Tibial artery (tissue), 4 donors: ENCODE results near the gene ANKS4B.

Source experiments
- DNase-seq, 2 donors: peaks; one replicate each; pipeline ENCODE4 v3.0.0-alpha.2; 2019
- H3K27ac ChIP-seq, 2 donors: fragments of 200-600 bp; sonication (generic) in 1 of 2; 1 replicate in 1 of 2; 2 replicates in 1 of 2; pipeline ENCODE4 v1.5.1; 2018 to 2019; ENCODE audit warnings: mild to moderate bottlenecking in 1 of 2
- H3K27me3 ChIP-seq, 2 donors: fragments of 200-600 bp; sonication (generic) in 1 of 2; one replicate each; pipeline versions ENCODE4 v1.5.1 to v1.6.0; 2016 to 2019
- H3K36me3 ChIP-seq, 3 donors: fragments of 200-600 bp; sonication (generic) in 2 of 3; one replicate each; pipeline ENCODE4 v1.5.1; 2016 to 2019; ENCODE audit warnings: mild to moderate bottlenecking in 2 of 3
- H3K4me1 ChIP-seq, 4 donors: fragments of 200-600 bp; sonication (generic) in 2 of 4; 1 replicate in 3 of 4; 2 replicates in 1 of 4; pipeline ENCODE4 v1.5.1; 2016 to 2019
- H3K4me3 ChIP-seq, 2 donors: fragments of 200-600 bp; sonication (generic) in 1 of 2; 1 replicate in 1 of 2; 2 replicates in 1 of 2; pipeline ENCODE4 v1.5.1; 2018 to 2019; ENCODE audit warnings: mild to moderate bottlenecking in 2 of 2
- H3K9me3 ChIP-seq, 3 donors: fragments of 200-600 bp; sonication (generic) in 1 of 3; one replicate each; pipeline ENCODE4 v1.5.1; 2016 to 2019
- intact Hi-C: fragments of 100-400 bp; cut with DNase I; formaldehyde crosslinking; loops from one replicate; pipeline ENCODE4 v1.15.0; 2023; ENCODE audit warnings: low total_unique reads
- TF ChIP-seq, protein P1 (sequence below), 2 experiments: fragments of 200-600 bp in 1 of 2; fragments of 450-650 bp in 1 of 2; IDR thresholded peaks; one replicate each; pipeline ENCODE4 v1.5.1; 2017 to 2019; ENCODE audit warnings: antibody characterized with exemption in 2 of 2, mild to moderate bottlenecking in 1 of 2, moderate library complexity in 1 of 2

Gene ANKS4B, protein sequence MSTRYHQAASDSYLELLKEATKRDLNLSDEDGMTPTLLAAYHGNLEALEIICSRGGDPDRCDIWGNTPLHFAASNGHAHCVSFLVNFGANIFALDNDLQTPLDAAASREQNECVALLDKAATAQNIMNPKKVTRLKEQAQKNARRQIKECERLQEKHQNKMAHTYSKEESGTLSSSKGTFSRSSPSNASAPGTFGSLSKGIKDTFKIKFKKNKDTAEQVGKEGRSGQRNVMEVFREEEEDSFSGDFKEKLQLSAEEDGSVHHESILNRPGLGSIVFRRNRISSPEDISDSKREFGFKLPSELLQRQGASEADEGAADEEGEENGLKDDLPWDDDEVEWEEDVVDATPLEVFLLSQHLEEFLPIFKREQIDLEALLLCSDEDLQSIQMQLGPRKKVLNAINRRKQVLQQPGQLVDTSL

DNA sequence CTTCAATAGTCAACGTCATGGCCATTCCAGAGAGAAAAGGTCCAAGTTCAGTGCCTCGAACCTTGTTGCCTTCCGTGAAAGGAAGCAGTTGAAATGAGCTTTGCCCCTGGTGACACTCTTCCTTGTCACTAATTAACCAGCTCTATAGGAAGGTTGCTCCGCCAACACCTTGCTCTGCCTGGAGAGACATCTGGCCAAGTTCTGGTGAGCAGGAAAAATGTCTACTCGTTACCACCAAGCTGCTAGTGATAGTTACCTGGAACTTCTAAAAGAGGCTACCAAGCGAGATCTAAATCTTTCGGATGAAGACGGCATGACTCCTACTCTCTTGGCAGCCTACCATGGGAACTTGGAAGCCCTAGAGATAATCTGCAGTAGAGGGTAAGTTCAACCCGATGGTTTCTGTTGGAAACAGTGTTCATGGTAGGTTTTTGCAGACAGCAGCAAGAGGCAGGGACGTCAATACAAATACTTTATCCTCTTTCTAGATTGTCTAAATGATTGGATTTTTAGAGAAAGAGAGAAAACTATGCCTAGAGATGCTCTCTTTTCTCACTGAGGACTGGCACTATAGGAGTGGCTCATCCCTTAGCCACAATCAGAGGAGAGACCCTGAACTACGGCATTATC lies at the start of gene ANKS4B:
TSS of gene ANKS4B (plus strand) at position 179 of the 630 bp plus-strand sequence. CDS start at position 218, 39 bp downstream.
- no peaks in the 10 kb centered on the region for H3K4me1 ChIP-seq
- H3K27ac ChIP-seq: no peak within 1 kb of the TSS
- intact Hi-C loops: no loop called here
- H3K9me3 ChIP-seq: no peaks in the 10 kb centered on the region
- H3K4me3 ChIP-seq: no peak within 1 kb of the TSS
- DNase-seq: no peak
- peaks cover 0 to 6% of the 10 kb centered on the region in 2 donors for H3K27me3 ChIP-seq
- TF ChIP-seq, protein P1, sequence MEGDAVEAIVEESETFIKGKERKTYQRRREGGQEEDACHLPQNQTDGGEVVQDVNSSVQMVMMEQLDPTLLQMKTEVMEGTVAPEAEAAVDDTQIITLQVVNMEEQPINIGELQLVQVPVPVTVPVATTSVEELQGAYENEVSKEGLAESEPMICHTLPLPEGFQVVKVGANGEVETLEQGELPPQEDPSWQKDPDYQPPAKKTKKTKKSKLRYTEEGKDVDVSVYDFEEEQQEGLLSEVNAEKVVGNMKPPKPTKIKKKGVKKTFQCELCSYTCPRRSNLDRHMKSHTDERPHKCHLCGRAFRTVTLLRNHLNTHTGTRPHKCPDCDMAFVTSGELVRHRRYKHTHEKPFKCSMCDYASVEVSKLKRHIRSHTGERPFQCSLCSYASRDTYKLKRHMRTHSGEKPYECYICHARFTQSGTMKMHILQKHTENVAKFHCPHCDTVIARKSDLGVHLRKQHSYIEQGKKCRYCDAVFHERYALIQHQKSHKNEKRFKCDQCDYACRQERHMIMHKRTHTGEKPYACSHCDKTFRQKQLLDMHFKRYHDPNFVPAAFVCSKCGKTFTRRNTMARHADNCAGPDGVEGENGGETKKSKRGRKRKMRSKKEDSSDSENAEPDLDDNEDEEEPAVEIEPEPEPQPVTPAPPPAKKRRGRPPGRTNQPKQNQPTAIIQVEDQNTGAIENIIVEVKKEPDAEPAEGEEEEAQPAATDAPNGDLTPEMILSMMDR (IDR thresholded peaks at IDR 0.05): no peak
- H3K36me3 ChIP-seq: no peaks in the 10 kb centered on the region

DNA sequence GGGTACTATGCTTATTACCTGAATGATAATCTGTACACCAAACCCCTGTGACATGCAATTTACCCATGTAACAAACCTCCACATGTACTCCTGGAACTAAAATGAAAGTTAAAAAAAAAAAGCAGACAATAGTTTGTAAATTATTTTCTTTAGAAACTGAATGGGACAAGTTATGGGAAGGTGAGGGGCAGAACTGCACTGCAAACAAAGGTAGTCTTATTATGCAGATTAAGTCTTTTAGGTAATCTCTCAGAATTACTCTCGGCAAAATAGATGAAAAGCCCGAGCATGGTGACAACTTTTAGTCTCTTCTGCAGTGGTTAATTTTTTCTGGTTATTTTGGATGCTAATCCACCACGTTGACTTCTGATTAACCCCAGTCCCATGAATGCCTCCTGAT lies 49.5 kb upstream of the ANKS4B start:
- no peak for DNase-seq
- intact Hi-C loops: no loop called here

DNA sequence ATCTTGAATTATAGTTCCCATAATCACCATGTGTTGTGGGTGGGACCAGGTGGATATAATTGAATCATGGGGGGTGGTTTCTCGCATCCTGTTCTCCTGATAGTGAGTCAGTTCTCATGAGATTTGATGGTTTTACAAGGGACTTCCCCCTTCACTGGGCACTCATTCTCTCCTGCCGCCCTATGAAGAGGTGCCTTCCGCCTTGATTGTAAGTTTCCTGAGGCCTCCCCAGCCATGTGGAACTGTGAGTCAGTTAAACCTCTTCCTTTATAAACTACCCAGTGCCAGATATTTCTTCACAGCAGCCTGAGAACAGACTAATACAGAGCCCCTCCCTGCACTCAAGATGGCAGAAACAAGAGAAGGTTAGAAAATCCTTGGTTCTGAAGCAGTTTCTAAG lies 48.7 kb upstream of the ANKS4B start:
- TF ChIP-seq, protein P1 (IDR thresholded peaks at IDR 0.05): no peak
- Histone ChIP-seq H3K36me3 (peaks cover 21 to 27% (median 23%) of the 10 kb centered on the region in 3 donors), H3K27me3 (no peaks in the 10 kb centered on the region), H3K9me3 (no peaks in the 10 kb centered on the region), H3K27ac (no peak overlapping the region), H3K4me1 (peaks cover 0 to 15% (median 6%) of the 10 kb centered on the region in 4 donors), H3K4me3 (no peak overlapping the region)
- no peak for DNase-seq
- intact Hi-C loops: no loop called here

More for the DNA sequence above, 49.5 kb upstream of the ANKS4B start:
- Histone ChIP-seq H3K4me3 (no peak overlapping the region), H3K27me3 (no peaks in the 10 kb centered on the region), H3K9me3 (no peaks in the 10 kb centered on the region), H3K4me1 (peaks cover 0 to 24% (median 8%) of the 10 kb centered on the region in 4 donors), H3K27ac (no peak overlapping the region), H3K36me3 (peaks cover 23 to 36% (median 24%) of the 10 kb centered on the region in 3 donors)
- TF ChIP-seq, protein P1 (IDR thresholded peaks at IDR 0.05): no peak

DNA sequence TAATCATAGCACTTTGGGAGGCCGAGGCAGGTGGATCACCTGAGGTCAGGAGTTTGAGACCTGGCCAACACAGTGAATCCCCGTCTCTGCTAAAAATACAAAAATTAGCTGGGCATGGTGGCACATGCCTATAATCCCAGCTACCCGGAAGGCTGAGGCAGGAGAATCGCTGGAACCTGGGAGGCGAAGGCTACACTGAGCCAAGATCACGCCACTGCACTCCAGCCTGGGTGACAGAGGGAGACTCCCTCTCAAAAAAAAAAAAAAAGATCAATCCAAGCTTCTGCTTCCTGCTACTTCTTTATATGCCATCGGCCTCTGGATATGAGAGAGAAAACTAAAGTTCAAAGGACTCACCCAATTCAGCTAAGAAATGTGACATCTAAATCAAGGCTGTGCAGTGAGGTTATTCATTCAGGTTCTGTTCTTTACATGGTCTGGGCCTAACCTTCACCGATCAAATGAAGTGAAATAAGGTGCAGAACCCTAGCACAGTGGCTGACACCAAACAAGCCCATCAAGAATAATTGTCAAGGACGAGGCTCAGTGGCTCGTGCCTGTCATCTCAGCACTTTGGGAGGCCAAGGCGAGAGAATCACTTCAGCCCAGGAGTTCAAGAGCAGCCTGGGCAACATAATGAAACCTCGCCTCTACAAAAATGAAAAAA lies 47.7 kb upstream of the ANKS4B start:
- H3K27me3 ChIP-seq: no peaks in the 10 kb centered on the region
- TF ChIP-seq, protein P1 (IDR thresholded peaks at IDR 0.05): no peak
- peaks cover 0 to 6% (median 6%) of the 10 kb centered on the region in 4 donors for H3K4me1 ChIP-seq
- DNase-seq: no peak
- H3K36me3 ChIP-seq: peaks cover 14 to 21% (median 18%) of the 10 kb centered on the region in 3 donors
- no peak overlapping the region for H3K27ac ChIP-seq
- H3K4me3 ChIP-seq: no peak overlapping the region
- intact Hi-C loops: no loop called here
- H3K9me3 ChIP-seq: no peaks in the 10 kb centered on the region

DNA sequence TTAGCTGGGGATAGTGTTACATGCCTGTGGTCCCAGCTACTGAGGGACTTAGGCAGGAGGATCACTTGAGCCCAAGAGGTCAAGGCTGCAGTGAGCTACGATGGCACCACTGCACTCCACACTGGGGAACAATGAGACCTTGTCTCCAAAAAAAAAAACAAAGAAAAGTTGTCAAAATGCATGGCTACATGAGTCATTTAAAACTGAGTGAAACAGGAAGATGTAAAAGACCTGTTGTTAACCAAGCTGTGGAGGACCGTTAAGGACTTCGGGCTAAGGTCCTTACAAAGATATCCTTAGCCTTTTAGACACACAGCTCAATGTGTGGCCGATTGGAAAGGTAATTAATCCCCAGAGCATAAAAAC lies 47.2 kb upstream of the ANKS4B start:
- Histone ChIP-seq H3K36me3 (peaks cover 9 to 15% (median 13%) of the 10 kb centered on the region in 3 donors), H3K27ac (no peak overlapping the region), H3K4me1 (peaks cover 0 to 6% (median 5%) of the 10 kb centered on the region in 4 donors), H3K27me3 (no peaks in the 10 kb centered on the region), H3K4me3 (no peak overlapping the region), H3K9me3 (no peaks in the 10 kb centered on the region)
- TF ChIP-seq, protein P1 (IDR thresholded peaks at IDR 0.05): no peak
- no peak for DNase-seq
- intact Hi-C loops: no loop called here
